Lower leg skin (tissue), 3 donors: ENCODE results near the gene TNFSF15.

Experiments
- POLR2A ChIP-seq, 2 donors: fragments of 450-650 bp; IDR thresholded peaks; one replicate each; pipeline ENCODE4 v1.6.1; 2016 to 2017; ENCODE audit warnings: antibody characterized with exemption in 2 of 2, mild to moderate bottlenecking in 1 of 2, moderate library complexity in 1 of 2
- TF ChIP-seq, protein P1 (sequence below), 3 donors: fragments of 450-650 bp; IDR thresholded peaks; one replicate each; pipeline ENCODE4 v1.5.1; 2016; ENCODE audit warnings: antibody characterized with exemption in 3 of 3, mild to moderate bottlenecking in 3 of 3, moderate library complexity in 2 of 3

DNA sequence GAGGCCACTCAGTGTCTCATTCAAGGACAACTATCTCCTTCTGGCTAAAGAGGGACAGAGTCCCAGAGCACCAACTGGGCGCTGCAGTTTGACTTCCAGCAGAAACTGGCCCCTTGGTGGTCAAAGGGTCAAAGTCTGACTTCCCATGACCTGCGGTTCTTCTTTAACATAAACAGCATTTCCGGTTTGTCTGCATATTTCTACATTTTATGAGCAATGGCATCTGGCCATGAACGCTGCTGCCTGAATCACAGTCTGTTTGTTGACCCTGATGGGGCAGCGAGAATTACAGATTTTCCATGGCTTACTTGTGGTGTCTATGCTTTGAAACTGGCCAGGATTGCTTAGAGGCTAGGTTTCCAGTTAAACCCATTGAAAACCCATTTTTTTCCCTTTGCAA lies 1.3 kb downstream of the TNFSF15 start:
- TF ChIP-seq, protein P1, sequence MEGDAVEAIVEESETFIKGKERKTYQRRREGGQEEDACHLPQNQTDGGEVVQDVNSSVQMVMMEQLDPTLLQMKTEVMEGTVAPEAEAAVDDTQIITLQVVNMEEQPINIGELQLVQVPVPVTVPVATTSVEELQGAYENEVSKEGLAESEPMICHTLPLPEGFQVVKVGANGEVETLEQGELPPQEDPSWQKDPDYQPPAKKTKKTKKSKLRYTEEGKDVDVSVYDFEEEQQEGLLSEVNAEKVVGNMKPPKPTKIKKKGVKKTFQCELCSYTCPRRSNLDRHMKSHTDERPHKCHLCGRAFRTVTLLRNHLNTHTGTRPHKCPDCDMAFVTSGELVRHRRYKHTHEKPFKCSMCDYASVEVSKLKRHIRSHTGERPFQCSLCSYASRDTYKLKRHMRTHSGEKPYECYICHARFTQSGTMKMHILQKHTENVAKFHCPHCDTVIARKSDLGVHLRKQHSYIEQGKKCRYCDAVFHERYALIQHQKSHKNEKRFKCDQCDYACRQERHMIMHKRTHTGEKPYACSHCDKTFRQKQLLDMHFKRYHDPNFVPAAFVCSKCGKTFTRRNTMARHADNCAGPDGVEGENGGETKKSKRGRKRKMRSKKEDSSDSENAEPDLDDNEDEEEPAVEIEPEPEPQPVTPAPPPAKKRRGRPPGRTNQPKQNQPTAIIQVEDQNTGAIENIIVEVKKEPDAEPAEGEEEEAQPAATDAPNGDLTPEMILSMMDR (IDR thresholded peaks at IDR 0.05): no peak
- no peak for TF ChIP-seq POLR2A (IDR thresholded peaks at IDR 0.05)
